Measurements from ENCODE around the gene LHX8. TPM values are rescaled to one million over a fixed set of nuclear protein-coding genes. Genes with fewer than 3 reads are reported as not detected.

Gene LHX8
- total and polyA plus RNA-seq, 2 donors (not counting 3 experiments of a cell fraction or from before 2014, with no cell fraction given): not detected

- H3K79me2 ChIP-seq (ENCODE audit: control insufficient read depth, insufficient read depth, low read length): no peaks in the 10 kb centered on the region
- peak; percentile 90 for TF ChIP-seq EZH2 (IDR thresholded peaks at IDR 0.05; ENCODE audit: borderline replicate concordance, low read depth, low read length, severe bottlenecking)
- no peak for TF ChIP-seq POLR2AphosphoS5 (IDR thresholded peaks at IDR 0.05; ENCODE audit: insufficient read depth, low read depth, low read length)
- POLR2A ChIA-PET: no interaction called here
- no TSS peak for BruUV-seq (replicated peaks)
- dilution Hi-C loops (cut with MboI; ENCODE audit: extremely low pct_ligation_motif_present, low sequenced_read_pairs) (no loop called here), intact Hi-C loops (cut with micrococcal nuclease) (loop anchor here (5.0 kb wide), 1 partner anchor 70 kb away; no protein-coding TSS in a partner anchor)
- no peak for DNase-seq (ENCODE audit: low read depth, low spot score)
- no peak overlapping the region for H3K9ac ChIP-seq (replicated peaks; ENCODE audit: extremely low read depth, insufficient read depth, low read length)
- H3K4me1 ChIP-seq (ENCODE audit: control insufficient read depth, extremely low read depth, insufficient read depth, low read length): no peaks in the 10 kb centered on the region
- H4K20me1 ChIP-seq (replicated peaks; ENCODE audit: control insufficient read depth, extremely low read depth, insufficient read depth, low read length): no peaks in the 10 kb centered on the region
- no peaks in the 10 kb centered on the region for H3K36me3 ChIP-seq (ENCODE audit: control insufficient read depth in 2 of 2, extremely low read depth in 1 of 2, insufficient read depth in 2 of 2, low read length in 2 of 2)
- no peak overlapping the region for H3K4me2 ChIP-seq (ENCODE audit: insufficient read depth, low read length)
- no peak overlapping the region for H2AFZ ChIP-seq (ENCODE audit: low read depth, low read length)
- H3K27me3 ChIP-seq (ENCODE audit: control insufficient read depth in 2 of 2, insufficient read depth in 2 of 2, low read length in 2 of 2): peaks cover 96 to 98% of the 10 kb centered on the region in 2 experiments
- FAIRE-seq: no peak
- H3K9me1 ChIP-seq (replicated peaks; ENCODE audit: control insufficient read depth, extremely low read depth, insufficient read depth, low read length): no peaks in the 10 kb centered on the region
- no peak overlapping the region for H3K27ac ChIP-seq (ENCODE audit: insufficient read depth, low read depth, low read length)
- H3K9me3 ChIP-seq (replicated peaks; ENCODE audit: control insufficient read depth, insufficient read depth, low read length): no peaks in the 10 kb centered on the region
- CTCF ChIA-PET: no interaction called here
- no peak overlapping the region for H3K4me3 ChIP-seq (replicated peaks in 1 of 3; ENCODE audit: insufficient read depth in 1 of 3, low read depth in 1 of 3, low read length in 3 of 3)
Measured at GRCh38 chr1:75132242-75132811, 1.9 kb upstream of the LHX8 start.

DNA sequence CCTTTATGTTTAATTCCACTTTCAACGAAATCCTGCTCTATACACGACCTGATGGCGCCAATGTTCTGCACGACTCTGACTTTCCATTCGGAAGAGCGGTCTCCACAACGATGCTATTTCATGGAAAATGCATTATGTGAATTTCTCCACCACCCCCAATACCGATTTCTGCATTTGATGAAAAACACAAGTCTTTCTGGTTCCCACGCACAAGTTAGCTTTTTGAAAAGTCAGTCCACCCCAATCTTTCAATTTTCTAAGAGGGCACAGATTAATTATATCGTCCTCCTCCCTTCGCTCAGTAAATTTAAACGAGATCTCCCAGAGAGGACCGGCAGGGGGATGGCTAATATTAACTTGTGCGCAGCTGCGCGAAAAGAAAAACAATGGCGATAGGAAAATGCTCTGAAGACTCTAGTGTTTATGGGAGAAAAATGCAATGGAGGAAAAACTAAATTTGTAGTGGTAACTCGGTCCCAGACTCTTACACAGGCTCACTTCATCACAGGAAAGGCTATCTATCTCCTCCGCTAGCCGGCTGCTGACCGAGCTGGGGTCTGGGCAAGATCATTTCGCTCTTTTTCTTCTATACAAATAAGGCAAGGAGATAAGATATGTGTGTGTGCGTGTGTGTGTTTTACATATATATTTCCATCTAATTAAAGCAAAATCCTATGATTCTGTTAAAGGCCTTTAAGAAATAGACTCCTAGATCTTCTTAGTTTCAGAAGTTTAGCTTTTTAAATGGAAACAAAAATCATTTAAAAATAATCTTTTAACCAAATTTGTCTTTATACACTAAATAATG lies 1.2 kb upstream of the LHX8 start:
- FAIRE-seq (no peak), DNase-seq (ENCODE audit: low read depth, low spot score) (peak; percentile 15)
- Histone ChIP-seq H3K4me2 (ENCODE audit: insufficient read depth, low read length) (no peak overlapping the region), H3K4me1 (ENCODE audit: control insufficient read depth, extremely low read depth, insufficient read depth, low read length) (no peaks in the 10 kb centered on the region), H3K27ac (ENCODE audit: insufficient read depth, low read depth, low read length) (no peak overlapping the region), H2AFZ (ENCODE audit: low read depth, low read length) (no peak overlapping the region), H3K9ac (replicated peaks; ENCODE audit: extremely low read depth, insufficient read depth, low read length) (no peak overlapping the region), H3K4me3 (replicated peaks in 1 of 3; ENCODE audit: insufficient read depth in 1 of 3, low read depth in 1 of 3, low read length in 3 of 3) (no peak overlapping the region), H3K9me1 (replicated peaks; ENCODE audit: control insufficient read depth, extremely low read depth, insufficient read depth, low read length) (no peaks in the 10 kb centered on the region), H4K20me1 (replicated peaks; ENCODE audit: control insufficient read depth, extremely low read depth, insufficient read depth, low read length) (no peaks in the 10 kb centered on the region), H3K36me3 (ENCODE audit: control insufficient read depth in 2 of 2, extremely low read depth in 1 of 2, insufficient read depth in 2 of 2, low read length in 2 of 2) (no peaks in the 10 kb centered on the region), H3K79me2 (ENCODE audit: control insufficient read depth, insufficient read depth, low read length) (no peaks in the 10 kb centered on the region), H3K9me3 (replicated peaks; ENCODE audit: control insufficient read depth, insufficient read depth, low read length) (no peaks in the 10 kb centered on the region), H3K27me3 (ENCODE audit: control insufficient read depth in 2 of 2, insufficient read depth in 2 of 2, low read length in 2 of 2) (peaks cover 94 to 98% of the 10 kb centered on the region in 2 experiments)
- BruUV-seq (replicated peaks): no TSS peak
- dilution Hi-C loops (cut with MboI; ENCODE audit: extremely low pct_ligation_motif_present, low sequenced_read_pairs) (no loop called here), intact Hi-C loops (cut with micrococcal nuclease) (loop anchor here (5.0 kb wide), 1 partner anchor 69 kb away; no protein-coding TSS in a partner anchor)
- TF ChIP-seq FOS (IDR thresholded peaks at IDR 0.05; ENCODE audit: borderline replicate concordance, insufficient read depth, low read length): no peak
- CTCF ChIA-PET: interaction anchor here (1.1 kb wide), 1 partner anchor 361 kb away, joined by 3 read pairs; no protein-coding TSS in a partner anchor
- POLR2A ChIA-PET: no interaction called here
